ENCODE data around the gene GLT1D1. TPM values are rescaled to one million over a fixed set of nuclear protein-coding genes. Genes with fewer than 3 reads are reported as not detected.
A peak's percentile ranks its signal among the peaks of the same experiment; 100 is the strongest.

Gene GLT1D1
- total RNA-seq, 1 experiment from 2014 or later, result not detected

GRCh38 chr12:128823916-128824839 lies 29.1 kb upstream of the GLT1D1 start, which contains the start of gene SLC15A4:
TSS of gene SLC15A4 (minus strand) at chr12:128823958. CDS start at chr12:128823943, 15 bp downstream.
- Histone ChIP-seq H3K27me3 (ENCODE audit: low read length) (no peaks in the 10 kb centered on the region), H3K4me3 (ENCODE audit: low read length) (peak within 1 kb of the TSS; percentile 97), H3F3A (ENCODE audit: low read length, unreplicated experiment) (no peaks in the 10 kb centered on the region), H3K9me2 (replicated peaks; ENCODE audit: low read length) (no peaks in the 10 kb centered on the region), H3K4me1 (ENCODE audit: insufficient read depth, low read length) (peaks cover 12% of the 10 kb centered on the region), H3K9me3 (ENCODE audit: low read length) (no peaks in the 10 kb centered on the region), H3K9ac (ENCODE audit: low read length) (peak within 1 kb of the TSS; percentile 87), H3K4me2 (ENCODE audit: low read length) (peak within 1 kb of the TSS; percentile 97), H3K27ac (ENCODE audit: low read length) (peak within 1 kb of the TSS; percentile 27; the same call in 1 of the 2 replicates), H2AFZ (ENCODE audit: low read length) (peak within 1 kb of the TSS; percentile 75), H4K20me1 (ENCODE audit: low read length) (no peaks in the 10 kb centered on the region; the same call in 1 of the 2 replicates), H3K36me3 (ENCODE audit: low read depth, low read length) (peaks cover 10% of the 10 kb centered on the region), H3K79me2 (ENCODE audit: low read length) (peaks cover 43% of the 10 kb centered on the region)
- ChIA-PET POLR2A (ENCODE audit: unreplicated experiment) (interaction anchor here (0.6 kb wide), 1 partner anchor 27 kb away, joined by 3 read pairs; no protein-coding TSS in a partner anchor), CTCF (no interaction called here)
- no peak for TF ChIP-seq EZH2phosphoT487 (IDR thresholded peaks at IDR 0.05; ENCODE audit: borderline replicate concordance, low read length)
- TF ChIP-seq CTCF (conservative IDR thresholded peaks at IDR 0.05; ENCODE audit: low read depth, low read length), result no peak
- intact Hi-C loops (cut with micrococcal nuclease), result loop anchor here (1.0 kb wide), 1 partner anchor 23 kb away; no protein-coding TSS in a partner anchor
- peak; percentile 95 for DNase-seq
- TSS peak; percentile 91 for BruUV-seq (replicated peaks)
- ATAC-seq, result peak; percentile 96

GRCh38 chr12:128825835-128826234 lies 27.4 kb upstream of the GLT1D1 start:
- Histone ChIP-seq H4K20me1 (ENCODE audit: low read length) (no peaks in the 10 kb centered on the region; the same call in 1 of the 2 replicates), H3K4me2 (ENCODE audit: low read length) (no peak overlapping the region), H3K9me3 (ENCODE audit: low read length) (no peaks in the 10 kb centered on the region), H3K9ac (ENCODE audit: low read length) (no peak overlapping the region), H2AFZ (ENCODE audit: low read length) (no peak overlapping the region), H3K27ac (ENCODE audit: low read length) (no peak overlapping the region), H3K9me2 (replicated peaks; ENCODE audit: low read length) (no peaks in the 10 kb centered on the region), H3K4me1 (ENCODE audit: insufficient read depth, low read length) (peaks cover 22% of the 10 kb centered on the region), H3K27me3 (ENCODE audit: low read length) (no peaks in the 10 kb centered on the region), H3K4me3 (ENCODE audit: low read length) (no peak overlapping the region), H3F3A (ENCODE audit: low read length, unreplicated experiment) (no peaks in the 10 kb centered on the region), H3K36me3 (ENCODE audit: low read depth, low read length) (peaks cover 4% of the 10 kb centered on the region), H3K79me2 (ENCODE audit: low read length) (peaks cover 26% of the 10 kb centered on the region)
- no peak for ATAC-seq
- ChIA-PET POLR2A (ENCODE audit: unreplicated experiment) (no interaction called here), CTCF (no interaction called here)
- intact Hi-C loops (cut with micrococcal nuclease), result no loop called here
- TF ChIP-seq EZH2phosphoT487 (IDR thresholded peaks at IDR 0.05; ENCODE audit: borderline replicate concordance, low read length) (no peak), CTCF (conservative IDR thresholded peaks at IDR 0.05; ENCODE audit: low read depth, low read length) (no peak), EZH2 (IDR thresholded peaks at IDR 0.05; ENCODE audit: low read length, unreplicated experiment) (no peak)
- BruUV-seq (replicated peaks), result no TSS peak
- DNase-seq, result no peak

GRCh38 chr12:128827724-128828123 lies 25.6 kb upstream of the GLT1D1 start:
- no peaks in the 10 kb centered on the region for H3K9me2 ChIP-seq (replicated peaks; ENCODE audit: low read length)
- no peaks in the 10 kb centered on the region for H3K9me3 ChIP-seq (ENCODE audit: low read length)
- H4K20me1 ChIP-seq (ENCODE audit: low read length), result no peaks in the 10 kb centered on the region
- ChIA-PET POLR2A (ENCODE audit: unreplicated experiment) (no interaction called here), CTCF (no interaction called here)
- H3K4me1 ChIP-seq (ENCODE audit: insufficient read depth, low read length), result peaks cover 17% of the 10 kb centered on the region
- H3K9ac ChIP-seq (ENCODE audit: low read length), result no peak overlapping the region
- ATAC-seq (no peak), DNase-seq (no peak)
- no peak overlapping the region for H3K27ac ChIP-seq (ENCODE audit: low read length)
- no peak for TF ChIP-seq EZH2phosphoT487 (IDR thresholded peaks at IDR 0.05; ENCODE audit: borderline replicate concordance, low read length)
- TF ChIP-seq CTCF (conservative IDR thresholded peaks at IDR 0.05; ENCODE audit: low read depth, low read length), result no peak
- TF ChIP-seq EZH2 (IDR thresholded peaks at IDR 0.05; ENCODE audit: low read length, unreplicated experiment), result no peak
- no peaks in the 10 kb centered on the region for H3K27me3 ChIP-seq (ENCODE audit: low read length)
- no TSS peak for BruUV-seq (replicated peaks)
- H3K4me3 ChIP-seq (ENCODE audit: low read length), result no peak overlapping the region
- intact Hi-C loops (cut with micrococcal nuclease), result no loop called here
- no peak overlapping the region for H3K4me2 ChIP-seq (ENCODE audit: low read length)
- no peak overlapping the region for H2AFZ ChIP-seq (ENCODE audit: low read length)
- peaks cover 7% of the 10 kb centered on the region for H3K79me2 ChIP-seq (ENCODE audit: low read length)
- H3K36me3 ChIP-seq (ENCODE audit: low read depth, low read length), result no peaks in the 10 kb centered on the region
- H3F3A ChIP-seq (ENCODE audit: low read length, unreplicated experiment), result no peaks in the 10 kb centered on the region

Data from PC-3 (cell line).